Stimulated activated CD4-positive, alpha-beta T cell treated with anti-CD3 and anti-CD28 coated beads, TNF-alpha, amount 100 ng/mL, for 4 hours (primary cell): ENCODE results near the gene MCC.
"Not testable (repeated sequence)": the region's sequence is repeated elsewhere in the genome, so short reads cannot be mapped to it uniquely, and the experiment has no call there.

ENCODE experiments used
- DNase-seq, 3 experiments: peaks; one replicate each; pipeline ENCODE4 v3.0.0-alpha.2; 2020; ENCODE audit warnings: low read depth in 3 of 3

The MCC gene

GRCh38 chr5:113490317-113490716, 2.1 kb upstream of the MCC start:
- no peak for DNase-seq

GRCh38 chr5:113489299-113489698, 1.0 kb upstream of the MCC start:
- DNase-seq, result no peak

- no peak for DNase-seq
Measured at GRCh38 chr5:113488645-113489184, 462 bp upstream of the MCC start.

GRCh38 chr5:113487416-113487780, 855 bp downstream of the MCC start:
- no peak for DNase-seq

GRCh38 chr5:113480243-113480642, 8.0 kb downstream of the MCC start:
- no peak for DNase-seq

GRCh38 chr5:113478691-113479090, 9.6 kb downstream of the MCC start:
- no peak for DNase-seq

GRCh38 chr5:113474100-113474728, 14.0 kb downstream of the MCC start:
- no peak for DNase-seq

GRCh38 chr5:113463032-113463431, 25.2 kb downstream of the MCC start:
- DNase-seq, result no peak

- not testable (repeated sequence) for DNase-seq
Measured at GRCh38 chr5:113457106-113457505, 31.1 kb downstream of the MCC start.

- DNase-seq, result no peak
Measured at GRCh38 chr5:113452941-113453340, 35.3 kb downstream of the MCC start.

- DNase-seq, result no peak
Measured at GRCh38 chr5:113451797-113452196, 36.5 kb downstream of the MCC start.

- no peak for DNase-seq
Measured at GRCh38 chr5:113450929-113451328, 37.3 kb downstream of the MCC start.

- no peak for DNase-seq
Measured at GRCh38 chr5:113450462-113450861, 37.8 kb downstream of the MCC start.

- no peak for DNase-seq
Measured at GRCh38 chr5:113448252-113448651, 40.0 kb downstream of the MCC start.

GRCh38 chr5:113447498-113448050, 40.7 kb downstream of the MCC start:
- no peak for DNase-seq

GRCh38 chr5:113446358-113446927, 41.8 kb downstream of the MCC start:
- DNase-seq, result no peak

GRCh38 chr5:113437111-113437510, 51.1 kb downstream of the MCC start:
- DNase-seq, result no peak

- no peak for DNase-seq
Measured at GRCh38 chr5:113435575-113435974, 52.7 kb downstream of the MCC start.

- DNase-seq, result no peak
Measured at GRCh38 chr5:113434889-113435288, 53.4 kb downstream of the MCC start, which contains the start of gene TSSK1B. TSSK1B (minus strand) TSS chr5:113434989; CDS start chr5:113434839, 150 bp downstream.

- no peak for DNase-seq
Measured at GRCh38 chr5:113433862-113434612, 54.2 kb downstream of the MCC start.

- no peak for DNase-seq
Measured at GRCh38 chr5:113433071-113433470, 55.2 kb downstream of the MCC start.

- no peak for DNase-seq
Measured at GRCh38 chr5:113427871-113428574, 60.2 kb downstream of the MCC start.
